MCF 10A (cell line): ENCODE measurements around the gene WDFY3. TPM values are rescaled to one million over a fixed set of nuclear protein-coding genes. Genes with fewer than 3 reads are reported as not detected.

Source experiments
- BruUV-seq: library from RNA; stranded (reverse); fragments of 400-500 nt; replicated peaks from 2 replicates; lab custom pipeline; 2021; lab: Mats Ljungman, UMichigan
- CTCF ChIA-PET: fragments of 300-600 bp; sonication (Branson Sonifier 250); formaldehyde crosslinking; extraction: SDS; loops from one replicate; lab custom pipeline; 2021; ENCODE audit warnings: antibody characterized with exemption, inconsistent platforms; lab: Yijun Ruan, JAX
- POLR2A ChIA-PET: fragments of 300-600, 350-650 bp; sonication (Branson Sonifier 250); formaldehyde crosslinking; extraction: SDS; loops from one replicate; lab custom pipeline; 2020; ENCODE audit warnings: antibody characterized with exemption, inconsistent platforms; lab: Yijun Ruan, JAX
- DNase-seq: peaks from one replicate; pipeline ENCODE4 v3.0.0-alpha.2; 2018; ENCODE audit not compliant: unreplicated experiment
- H3K27ac Mint-ChIP-seq: one replicate; pipeline ENCODE4 v1.8.0; 2022; ENCODE audit warnings: mild to moderate bottlenecking, low read depth, mixed read lengths; ENCODE audit not compliant: unreplicated experiment
- H3K27me3 Mint-ChIP-seq: one replicate; pipeline ENCODE4 v1.8.0; 2022; ENCODE audit warnings: mixed read lengths; ENCODE audit not compliant: insufficient read depth, unreplicated experiment
- H3K36me3 Mint-ChIP-seq: one replicate; pipeline ENCODE4 v1.8.0; 2022; ENCODE audit warnings: mild to moderate bottlenecking, moderate library complexity, mixed read lengths; ENCODE audit not compliant: insufficient read depth, unreplicated experiment
- H3K4me1 Mint-ChIP-seq: one replicate; pipeline ENCODE4 v1.8.0; 2022; ENCODE audit warnings: mixed read lengths; ENCODE audit not compliant: insufficient read depth, unreplicated experiment
- H3K4me3 Mint-ChIP-seq: one replicate; pipeline ENCODE4 v1.8.0; 2022; ENCODE audit warnings: mild to moderate bottlenecking, moderate library complexity, mixed read lengths; ENCODE audit not compliant: unreplicated experiment
- H3K9me3 Mint-ChIP-seq: one replicate; pipeline ENCODE4 v1.8.0; 2022; ENCODE audit warnings: mixed read lengths; ENCODE audit not compliant: unreplicated experiment
- CTCF ChIP-seq: fragments of 200-600 bp; IDR thresholded peaks from one replicate; pipeline ENCODE4 v1.8.0; 2022; ENCODE audit warnings: antibody characterized with exemption, mild to moderate bottlenecking; ENCODE audit not compliant: unreplicated experiment
- intact Hi-C: fragments of 100-400 bp; cut with micrococcal nuclease; formaldehyde crosslinking; loops from 2 replicates; pipeline ENCODE4 v1.14.1; 2022
- total RNA-seq: library from RNA; stranded (reverse); gene quantifications from 2 replicates; pipeline ENCODE4 v1.2.3, GENCODE V29; 2022

WDFY3 gene
- total RNA-seq, 1 experiment from 2014 or later: 90.7 TPM

GRCh38 chr4:84647312-84647884 lies 319.1 kb downstream of the WDFY3 start:
- BruUV-seq: no TSS peak
- peaks cover 7% of the 10 kb centered on the region for H3K36me3 Mint-ChIP-seq
- no peak for DNase-seq
- ChIA-PET CTCF (interaction anchor here (2.0 kb wide), 1 partner anchor 68 kb away, joined by 11 read pairs; no protein-coding TSS in a partner anchor), POLR2A (interaction anchor here (0.6 to 1.7 kb wide), 6 partner anchors 9 to 72 kb away, joined by 3 to 8 read pairs (median 4); partner anchors contain the start of gene CDS1)
- intact Hi-C loops: no loop called here
- H3K27me3 Mint-ChIP-seq: no peaks in the 10 kb centered on the region
- no peak for TF ChIP-seq CTCF
- H3K9me3 Mint-ChIP-seq: no peaks in the 10 kb centered on the region
- no peaks in the 10 kb centered on the region for H3K4me1 Mint-ChIP-seq
- H3K27ac Mint-ChIP-seq: no peak overlapping the region
- no peak overlapping the region for H3K4me3 Mint-ChIP-seq

- POLR2A ChIA-PET: interaction anchor here (0.7 to 1.2 kb wide), 3 partner anchors 31 to 66 kb away, joined by 3 to 4 read pairs (median 3); no protein-coding TSS in a partner anchor
- no peak for TF ChIP-seq CTCF
- Mint-ChIP-seq H3K27ac (no peak overlapping the region), H3K4me3 (no peak overlapping the region), H3K27me3 (no peaks in the 10 kb centered on the region), H3K9me3 (no peaks in the 10 kb centered on the region), H3K4me1 (no peaks in the 10 kb centered on the region), H3K36me3 (peaks cover 20% of the 10 kb centered on the region)
- DNase-seq: no peak
- CTCF ChIA-PET: interaction anchor here (0.9 kb wide), 1 partner anchor 47 kb away, joined by 3 read pairs; no protein-coding TSS in a partner anchor
- intact Hi-C loops: no loop called here
- no TSS peak for BruUV-seq
Measured at GRCh38 chr4:84644087-84644486, 322.4 kb downstream of the WDFY3 start.

GRCh38 chr4:84639145-84639544 lies 327.3 kb downstream of the WDFY3 start:
- no TSS peak for BruUV-seq
- H3K4me1 Mint-ChIP-seq: peaks cover 11% of the 10 kb centered on the region
- intact Hi-C loops: no loop called here

More at GRCh38 chr4:84639145-84639544, 327.3 kb downstream of the WDFY3 start:
- no peaks in the 10 kb centered on the region for H3K9me3 Mint-ChIP-seq
- peaks cover 26% of the 10 kb centered on the region for H3K36me3 Mint-ChIP-seq
- CTCF ChIA-PET: interaction anchor here (0.8 kb wide), 1 partner anchor 52 kb away, joined by 3 read pairs; no protein-coding TSS in a partner anchor
- no peaks in the 10 kb centered on the region for H3K27me3 Mint-ChIP-seq
- H3K4me3 Mint-ChIP-seq: no peak overlapping the region
- H3K27ac Mint-ChIP-seq: no peak overlapping the region
- no peak for DNase-seq
- POLR2A ChIA-PET: interaction anchor here (0.6 to 5.9 kb wide), 9 partner anchors 8 to 313 kb away, joined by 3 to 28 read pairs (median 3); partner anchors contain the start of gene CDS1
- no peak for TF ChIP-seq CTCF
